WERI-Rb-1 (cell line): ENCODE results near the gene RASL10A.

ENCODE experiments used
- DNase-seq: peaks from one replicate; pipeline ENCODE4 v3.0.0-alpha.2; 2020
- H3K27ac ChIP-seq: fragments of 250-450 bp; sonication (Bioruptor Pico); 2 replicates; pipeline ENCODE4 v1.5.1; 2020; ENCODE audit warnings: mild to moderate bottlenecking, moderate library complexity
- H3K27me3 ChIP-seq: fragments of 250-450 bp; sonication (Bioruptor Pico); 2 replicates; pipeline ENCODE4 v1.5.1; 2021; ENCODE audit warnings: mild to moderate bottlenecking, low read depth, moderate library complexity; ENCODE audit not compliant: insufficient read depth, severe bottlenecking
- H3K36me3 ChIP-seq: fragments of 250-450 bp; sonication (Bioruptor Pico); 2 replicates; pipeline ENCODE4 v1.5.1; 2020; ENCODE audit warnings: mild to moderate bottlenecking, moderate library complexity
- H3K4me3 ChIP-seq: 2 replicates; pipeline ENCODE4 v1.5.1; 2011; ENCODE audit warnings: low read depth, mild to moderate bottlenecking, control low read depth, low read length
- H3K9me3 ChIP-seq: fragments of 250-450 bp; sonication (Bioruptor Pico); 2 replicates; pipeline ENCODE4 v1.5.1; 2021; ENCODE audit warnings: mild to moderate bottlenecking, moderate library complexity; ENCODE audit not compliant: severe bottlenecking
- TF ChIP-seq, protein P1 (sequence below): IDR thresholded peaks from 2 replicates; pipeline ENCODE4 v1.5.1; 2011; ENCODE audit warnings: low read depth, mild to moderate bottlenecking, control low read depth, inconsistent platforms, low read length

Gene RASL10A

GRCh38 chr22:29341056-29341848, 25.8 kb upstream of the RASL10A start:
- Histone ChIP-seq H3K27ac (no peak overlapping the region), H3K27me3 (no peaks in the 10 kb centered on the region), H3K36me3 (peaks cover 57% of the 10 kb centered on the region), H3K9me3 (no peaks in the 10 kb centered on the region), H3K4me3 (no peak overlapping the region)
- TF ChIP-seq, protein P1, sequence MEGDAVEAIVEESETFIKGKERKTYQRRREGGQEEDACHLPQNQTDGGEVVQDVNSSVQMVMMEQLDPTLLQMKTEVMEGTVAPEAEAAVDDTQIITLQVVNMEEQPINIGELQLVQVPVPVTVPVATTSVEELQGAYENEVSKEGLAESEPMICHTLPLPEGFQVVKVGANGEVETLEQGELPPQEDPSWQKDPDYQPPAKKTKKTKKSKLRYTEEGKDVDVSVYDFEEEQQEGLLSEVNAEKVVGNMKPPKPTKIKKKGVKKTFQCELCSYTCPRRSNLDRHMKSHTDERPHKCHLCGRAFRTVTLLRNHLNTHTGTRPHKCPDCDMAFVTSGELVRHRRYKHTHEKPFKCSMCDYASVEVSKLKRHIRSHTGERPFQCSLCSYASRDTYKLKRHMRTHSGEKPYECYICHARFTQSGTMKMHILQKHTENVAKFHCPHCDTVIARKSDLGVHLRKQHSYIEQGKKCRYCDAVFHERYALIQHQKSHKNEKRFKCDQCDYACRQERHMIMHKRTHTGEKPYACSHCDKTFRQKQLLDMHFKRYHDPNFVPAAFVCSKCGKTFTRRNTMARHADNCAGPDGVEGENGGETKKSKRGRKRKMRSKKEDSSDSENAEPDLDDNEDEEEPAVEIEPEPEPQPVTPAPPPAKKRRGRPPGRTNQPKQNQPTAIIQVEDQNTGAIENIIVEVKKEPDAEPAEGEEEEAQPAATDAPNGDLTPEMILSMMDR: no peak
- DNase-seq: no peak

- no peak overlapping the region for H3K27ac ChIP-seq
Measured at GRCh38 chr22:29340566-29340965, 25.1 kb upstream of the RASL10A start.

GRCh38 chr22:29339381-29340235, 24.1 kb upstream of the RASL10A start:
- H3K27me3 ChIP-seq: no peaks in the 10 kb centered on the region
- no peaks in the 10 kb centered on the region for H3K9me3 ChIP-seq
- peaks cover 67% of the 10 kb centered on the region for H3K36me3 ChIP-seq
- no peak overlapping the region for H3K27ac ChIP-seq
- TF ChIP-seq, protein P1: no peak
- H3K4me3 ChIP-seq: no peak overlapping the region
- DNase-seq: no peak

More at GRCh38 chr22:29340566-29340965, 25.1 kb upstream of the RASL10A start:
- Histone ChIP-seq H3K27me3 (no peaks in the 10 kb centered on the region), H3K36me3 (peaks cover 64% of the 10 kb centered on the region), H3K9me3 (no peaks in the 10 kb centered on the region), H3K4me3 (no peak overlapping the region)
- TF ChIP-seq, protein P1: no peak
- DNase-seq: no peak

DNA sequence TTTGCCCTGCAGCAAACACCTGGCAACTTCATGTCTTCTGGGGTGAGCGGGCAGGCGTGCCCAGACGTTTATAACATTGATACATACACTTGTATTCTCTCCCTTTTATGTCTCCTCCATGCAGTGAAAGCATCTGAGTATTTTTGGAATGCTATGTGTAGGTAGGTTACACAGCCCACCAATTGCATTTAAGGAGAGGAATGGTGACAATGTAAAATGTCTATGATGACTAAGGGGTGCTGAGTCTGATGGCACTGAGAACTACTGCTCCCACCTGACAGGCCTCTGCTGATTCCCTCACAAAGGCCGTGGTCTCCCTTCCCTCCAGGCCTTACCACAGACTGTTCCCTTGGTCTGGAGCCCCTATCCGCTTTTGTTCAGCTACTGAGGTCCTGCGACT, 22.9 kb upstream of the RASL10A start:
- TF ChIP-seq, protein P1: no peak
- Histone ChIP-seq H3K4me3 (no peak overlapping the region), H3K9me3 (no peaks in the 10 kb centered on the region), H3K27ac (no peak overlapping the region), H3K36me3 (peaks cover 75% of the 10 kb centered on the region), H3K27me3 (no peaks in the 10 kb centered on the region)
- DNase-seq: no peak

DNA sequence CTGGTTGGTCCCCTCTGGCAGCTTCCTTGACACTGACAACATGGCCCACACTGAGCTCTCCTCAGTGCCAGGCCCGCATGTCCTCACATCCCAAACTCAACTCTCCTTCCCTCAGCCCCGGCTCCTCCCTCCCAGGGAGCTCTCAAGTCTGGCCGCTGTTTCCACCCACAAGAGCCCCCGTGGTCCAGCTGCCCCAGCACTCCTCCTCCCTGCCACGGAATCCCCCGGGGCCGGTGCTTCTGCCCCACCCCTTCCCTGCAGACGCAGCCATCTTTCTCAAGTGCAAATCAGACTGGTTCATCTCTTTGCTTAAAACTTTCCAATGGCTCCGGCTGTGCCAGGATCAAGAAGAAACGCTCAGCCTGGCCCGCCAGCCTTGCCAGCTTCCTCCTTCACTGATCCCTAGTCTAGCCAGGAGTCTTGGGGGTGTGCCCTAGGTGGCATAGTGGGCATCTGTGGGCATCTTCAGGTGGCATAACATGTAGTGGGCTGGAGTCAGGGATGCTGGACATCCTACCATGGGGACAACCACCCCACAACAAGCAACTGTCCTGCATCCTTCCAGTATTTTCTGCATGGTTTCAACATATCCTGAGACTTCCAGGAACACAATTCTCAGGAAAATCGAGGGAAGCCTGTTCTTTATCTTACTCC, 22.3 kb upstream of the RASL10A start:
- TF ChIP-seq, protein P1: no peak
- DNase-seq: no peak
- no peak overlapping the region for H3K27ac ChIP-seq
- peaks cover 76% of the 10 kb centered on the region for H3K36me3 ChIP-seq
- H3K27me3 ChIP-seq: no peaks in the 10 kb centered on the region
- no peaks in the 10 kb centered on the region for H3K9me3 ChIP-seq
- no peak overlapping the region for H3K4me3 ChIP-seq
